ENCODE results near the gene NR6A1.
"Not testable (repeated sequence)": the region's sequence is repeated elsewhere in the genome, so short reads cannot be mapped to it uniquely, and the experiment has no call there.

The NR6A1 gene

GRCh38 chr9:124758061-124758460 lies 13.1 kb downstream of the NR6A1 start:
- no peak for DNase-seq

- DNase-seq = no peak
Measured at GRCh38 chr9:124757616-124758015, 13.5 kb downstream of the NR6A1 start.

GRCh38 chr9:124756011-124756410 lies 15.1 kb downstream of the NR6A1 start:
- no peak for DNase-seq

GRCh38 chr9:124755061-124755460 lies 16.1 kb downstream of the NR6A1 start:
- no peak for DNase-seq

GRCh38 chr9:124754289-124754688 lies 16.8 kb downstream of the NR6A1 start:
- peak; percentile 56 for DNase-seq

- DNase-seq = peak; percentile 78
Measured at GRCh38 chr9:124752967-124753366, 18.1 kb downstream of the NR6A1 start.

- DNase-seq = peak; percentile 10
Measured at GRCh38 chr9:124749781-124750180, 21.3 kb downstream of the NR6A1 start.

GRCh38 chr9:124749284-124749683 lies 21.8 kb downstream of the NR6A1 start:
- no peak for DNase-seq

GRCh38 chr9:124747065-124747464 lies 24.0 kb downstream of the NR6A1 start:
- no peak for DNase-seq

GRCh38 chr9:124743686-124744348 lies 27.3 kb downstream of the NR6A1 start:
- peak; percentile 78 for DNase-seq

- DNase-seq = no peak
Measured at GRCh38 chr9:124742940-124743339, 28.2 kb downstream of the NR6A1 start.

GRCh38 chr9:124741662-124742061 lies 29.4 kb downstream of the NR6A1 start:
- no peak for DNase-seq

GRCh38 chr9:124741149-124741548 lies 30.0 kb downstream of the NR6A1 start:
- no peak for DNase-seq

- DNase-seq = no peak
Measured at GRCh38 chr9:124739360-124739759, 31.8 kb downstream of the NR6A1 start.

GRCh38 chr9:124738075-124738474 lies 33.0 kb downstream of the NR6A1 start:
- DNase-seq = not testable (repeated sequence)

GRCh38 chr9:124735121-124735520 lies 36.0 kb downstream of the NR6A1 start:
- peak; percentile 72 for DNase-seq

GRCh38 chr9:124734741-124735083 lies 36.4 kb downstream of the NR6A1 start:
- not testable (repeated sequence) for DNase-seq

GRCh38 chr9:124733964-124734740 lies 37.0 kb downstream of the NR6A1 start:
- no peak for DNase-seq

GRCh38 chr9:124730772-124731171 lies 40.3 kb downstream of the NR6A1 start:
- DNase-seq = no peak

- DNase-seq = no peak
Measured at GRCh38 chr9:124726886-124727285, 44.2 kb downstream of the NR6A1 start.

GRCh38 chr9:124725068-124725452 lies 46.1 kb downstream of the NR6A1 start:
- no peak for DNase-seq

GRCh38 chr9:124724415-124725067 lies 46.6 kb downstream of the NR6A1 start:
- DNase-seq = no peak

- DNase-seq = no peak
Measured at GRCh38 chr9:124723352-124723751, 47.8 kb downstream of the NR6A1 start.

All from fibroblast of skin of right biceps (primary cell).